GM08714 (cell line): Measurements from ENCODE around the gene HDGF.
"Not testable (repeated sequence)": the region's sequence is repeated elsewhere in the genome, so short reads cannot be mapped to it uniquely, and the experiment has no call there.

Experiments used
- H3K4me3 ChIP-seq: fragments of 200-500 bp; sonication (Bioruptor generic); 2 replicates; pipeline ENCODE4 v1.5.1; 2014; ENCODE audit warnings: mild to moderate bottlenecking, low read length, inconsistent platforms
- ZNF274 ChIP-seq: IDR thresholded peaks from 2 replicates; pipeline ENCODE4 v1.6.1; 2012; ENCODE audit warnings: mild to moderate bottlenecking, low read depth, low read length

Gene HDGF

DNA sequence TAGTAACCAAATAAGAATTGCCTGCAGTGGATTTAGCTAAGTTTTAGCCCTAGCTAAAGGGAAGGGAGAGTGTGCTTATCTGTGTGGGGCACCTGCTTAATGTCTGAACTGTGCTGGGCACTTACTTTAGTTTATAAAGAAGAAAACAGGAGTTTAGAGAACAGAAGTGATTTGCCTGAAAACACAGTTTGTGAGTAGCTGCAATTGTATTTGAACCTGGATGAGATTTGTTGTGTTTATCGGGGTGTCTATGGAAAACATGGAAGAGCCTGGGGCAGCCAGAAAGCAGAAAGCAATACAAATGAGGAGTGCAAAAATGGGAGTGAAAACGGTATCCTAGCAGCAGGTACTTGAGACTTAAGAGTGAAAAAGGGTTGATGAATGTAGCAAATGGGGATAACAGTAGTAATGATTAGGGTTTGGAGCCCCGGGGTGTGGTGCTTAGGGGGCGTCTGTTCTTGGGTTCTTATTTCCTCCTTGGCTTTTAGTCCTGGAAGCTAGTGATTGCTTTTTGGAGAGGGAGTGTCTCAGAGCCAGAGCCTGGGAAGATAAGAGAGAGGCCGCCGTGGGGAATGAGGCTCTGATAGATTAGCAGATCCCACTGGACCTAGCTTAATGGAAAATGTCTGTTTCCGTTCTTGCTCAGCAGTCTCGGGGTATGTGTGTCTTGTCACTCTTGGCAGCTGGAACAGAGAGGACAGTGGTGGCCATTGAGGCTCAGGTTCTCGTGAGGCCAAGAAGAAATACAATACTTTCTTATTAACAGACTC, 21.4 kb upstream of the HDGF start:
- no peak for TF ChIP-seq ZNF274
- H3K4me3 ChIP-seq = no peak overlapping the region

DNA sequence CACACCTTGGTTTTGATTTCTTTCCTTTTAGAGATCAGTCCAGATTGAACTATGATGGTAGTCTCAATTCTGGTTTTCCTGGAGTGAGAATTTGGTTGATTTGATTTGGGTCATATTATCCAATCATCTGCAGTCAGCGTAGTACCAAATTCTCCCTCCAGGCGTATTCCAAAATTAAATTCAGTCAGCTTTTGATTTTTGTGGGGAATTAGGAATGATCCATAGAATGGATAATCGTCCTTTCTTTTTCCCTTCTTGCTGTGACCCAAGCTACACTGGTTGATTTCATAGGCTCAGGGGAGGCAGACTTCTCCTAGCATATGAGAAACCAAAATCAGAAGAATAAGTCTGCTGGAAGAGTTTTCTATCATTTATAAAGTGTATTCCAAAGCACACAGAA, 20.7 kb upstream of the HDGF start:
- H3K4me3 ChIP-seq = no peak overlapping the region
- no peak for TF ChIP-seq ZNF274

- H3K4me3 ChIP-seq = peak overlapping the region; percentile 84
- TF ChIP-seq ZNF274 = no peak
Observed at GRCh38 chr1:156768610-156769295, 17.3 kb upstream of the HDGF start.

- H3K4me3 ChIP-seq = peak overlapping the region; percentile 84
- TF ChIP-seq ZNF274 = no peak
Observed at GRCh38 chr1:156767879-156768604, 16.6 kb upstream of the HDGF start.

GRCh38 chr1:156767101-156767878, 15.8 kb upstream of the HDGF start, which contains the start of gene PRCC:
TSS of gene PRCC (plus strand) at chr1:156767535. CDS start at chr1:156767772, 237 bp downstream.
- H3K4me3 ChIP-seq = peak within 1 kb of the TSS; percentile 84
- TF ChIP-seq ZNF274 = no peak

DNA sequence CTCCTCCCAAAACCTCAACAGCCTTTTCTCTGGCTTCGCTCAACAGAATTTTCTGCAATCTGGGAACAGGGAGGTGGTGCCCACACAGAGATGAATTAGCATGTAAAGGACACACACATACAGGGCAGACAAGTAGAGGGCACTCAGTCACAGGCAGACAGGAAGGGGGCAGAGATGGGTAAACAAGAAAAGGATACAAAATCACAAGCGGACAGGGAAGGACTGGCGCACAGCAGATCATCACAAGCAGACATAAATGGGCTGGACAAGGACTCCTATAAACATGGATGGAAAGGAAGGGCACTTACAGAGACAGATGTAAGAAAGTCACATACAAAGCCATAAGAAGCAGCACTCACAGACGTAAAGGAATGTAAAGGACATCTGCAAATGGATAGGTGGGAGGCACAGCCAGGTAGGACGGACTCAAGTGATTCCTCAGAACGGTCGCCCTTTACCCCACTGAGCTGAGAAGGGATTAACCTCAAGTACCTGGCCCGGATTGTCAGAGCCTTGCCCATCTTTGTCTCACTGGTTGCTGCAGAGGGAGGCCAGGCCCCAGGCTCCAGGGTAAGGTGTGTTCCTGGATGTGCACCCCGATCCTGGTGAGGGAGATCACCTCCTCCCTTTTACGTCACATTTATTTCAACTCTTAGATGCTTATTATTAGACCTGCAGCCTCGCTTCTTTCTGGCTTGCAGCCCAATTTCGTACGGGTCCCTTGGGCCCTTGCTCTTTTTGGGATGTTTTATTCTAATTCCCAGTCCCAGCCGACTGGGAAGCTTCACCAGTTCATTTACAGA, 15.0 kb upstream of the HDGF start:
- TF ChIP-seq ZNF274 = no peak
- peak overlapping the region; percentile 82 for H3K4me3 ChIP-seq

GRCh38 chr1:156765666-156766065, 14.2 kb upstream of the HDGF start:
- no peak for TF ChIP-seq ZNF274
- peak overlapping the region; percentile 82; the same call in 1 of the 2 replicates for H3K4me3 ChIP-seq

GRCh38 chr1:156765136-156765535, 13.7 kb upstream of the HDGF start:
- H3K4me3 ChIP-seq = not testable (repeated sequence)

- TF ChIP-seq ZNF274 = no peak
- H3K4me3 ChIP-seq = no peak overlapping the region
Observed at GRCh38 chr1:156760796-156761104, 9.3 kb upstream of the HDGF start.

DNA sequence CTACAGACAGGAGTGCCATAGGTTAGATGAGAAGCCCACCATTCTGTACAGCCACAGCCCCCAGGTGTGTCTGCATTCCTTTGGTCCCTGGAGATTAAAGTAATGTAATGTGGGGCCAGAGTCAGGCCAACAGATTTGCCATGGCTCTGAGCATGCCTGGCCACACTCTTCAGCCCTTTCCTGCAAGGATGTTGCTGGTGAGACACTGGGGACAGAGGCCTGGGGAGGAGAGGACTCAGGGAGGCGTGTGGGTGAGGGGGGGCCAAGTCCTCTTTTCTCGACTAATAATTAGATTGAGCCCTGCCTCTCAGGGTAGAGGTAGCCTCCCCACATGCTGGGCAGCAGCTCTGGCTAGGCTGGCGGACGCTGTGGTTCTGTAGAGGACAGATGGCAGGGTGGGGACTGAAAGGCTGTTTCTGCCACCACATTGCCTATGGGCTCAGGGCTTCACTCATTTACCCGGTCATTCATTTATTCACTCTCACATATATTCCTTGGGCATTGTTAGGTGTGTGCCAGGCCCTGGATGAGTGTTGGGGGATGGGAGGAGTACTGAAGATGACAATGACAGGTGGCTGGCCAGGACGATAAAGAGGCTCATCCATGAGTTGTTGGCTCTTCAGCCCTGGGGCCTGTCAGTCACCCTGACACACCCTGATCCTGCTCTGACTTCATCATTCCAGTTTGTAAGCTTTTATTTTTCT, 8.8 kb upstream of the HDGF start:
- no peak overlapping the region for H3K4me3 ChIP-seq
- no peak for TF ChIP-seq ZNF274

- H3K4me3 ChIP-seq = not testable (repeated sequence)
Observed at GRCh38 chr1:156757572-156758253, 6.2 kb upstream of the HDGF start.

DNA sequence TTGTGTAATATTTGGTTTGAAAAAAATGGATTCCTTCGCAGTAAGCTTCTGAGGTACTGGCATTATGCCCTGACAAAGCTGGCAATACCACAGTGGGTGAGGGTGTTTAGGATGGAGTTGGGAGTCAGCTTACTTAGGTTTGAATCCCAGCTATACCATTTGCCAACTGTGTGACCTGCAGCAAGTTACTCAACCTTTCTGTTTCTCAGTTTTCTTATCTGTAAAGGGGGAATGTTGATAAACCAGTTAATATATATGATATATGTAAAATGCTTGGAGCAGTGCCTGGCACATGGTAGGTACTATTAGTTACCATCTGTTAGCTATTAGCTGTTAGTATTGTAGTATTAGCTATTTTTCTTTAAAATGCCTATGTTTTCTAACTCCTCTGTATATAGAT, 4.9 kb upstream of the HDGF start:
- TF ChIP-seq ZNF274 = no peak

More for the DNA sequence above, 4.9 kb upstream of the HDGF start:
- H3K4me3 ChIP-seq = no peak overlapping the region
